Activated T-helper 1 cell treated with anti-CD3 and anti-CD28 coated beads, Interleukin-12 subunit alpha, Interleukin-12 subunit beta, Interleukin-2, Interleukin-4 antibody, amounts not matched to agents 30 ng/mL and 10 ng/mL and 1 ng/mL, durations not matched to agents 14 hours and 24 hours and 36 hours (primary cell): ENCODE measurements around the gene SLAMF8. TPM values are rescaled to one million over a fixed set of nuclear protein-coding genes. Genes with fewer than 3 reads are reported as not detected.

Experiments used
- DNase-seq: peaks from one replicate; pipeline ENCODE4 v3.0.0; 2021; ENCODE audit warnings: low spot score
- H3K27ac Mint-ChIP-seq: one replicate; pipeline ENCODE4 v1.8.0; 2021; ENCODE audit warnings: mild to moderate bottlenecking, mixed read lengths
- H3K27me3 Mint-ChIP-seq: one replicate; pipeline ENCODE4 v1.8.0; 2022; ENCODE audit warnings: mild to moderate bottlenecking, moderate library complexity, mixed read lengths; ENCODE audit not compliant: insufficient read depth
- H3K36me3 Mint-ChIP-seq: one replicate; pipeline ENCODE4 v1.8.0; 2021; ENCODE audit warnings: low read depth, mixed read lengths
- H3K4me1 Mint-ChIP-seq: one replicate; pipeline ENCODE4 v1.8.0; 2021; ENCODE audit warnings: low read depth, mixed read lengths
- H3K4me3 Mint-ChIP-seq: one replicate; pipeline ENCODE4 v1.8.0; 2021; ENCODE audit warnings: mild to moderate bottlenecking, moderate library complexity, mixed read lengths
- H3K9me3 Mint-ChIP-seq: one replicate; pipeline ENCODE4 v1.8.0; 2021; ENCODE audit warnings: mixed read lengths
- intact Hi-C: fragments of 100-400 bp; cut with micrococcal nuclease; formaldehyde crosslinking; loops from one replicate; pipeline ENCODE4 v1.15.1; 2024
- total RNA-seq: library from RNA; stranded (reverse); gene quantifications from 2 replicates; pipeline ENCODE4 v1.2.3, GENCODE V29; 2022

SLAMF8 gene
- total RNA-seq, 1 donor from 2014 or later: 0.49 TPM

DNA sequence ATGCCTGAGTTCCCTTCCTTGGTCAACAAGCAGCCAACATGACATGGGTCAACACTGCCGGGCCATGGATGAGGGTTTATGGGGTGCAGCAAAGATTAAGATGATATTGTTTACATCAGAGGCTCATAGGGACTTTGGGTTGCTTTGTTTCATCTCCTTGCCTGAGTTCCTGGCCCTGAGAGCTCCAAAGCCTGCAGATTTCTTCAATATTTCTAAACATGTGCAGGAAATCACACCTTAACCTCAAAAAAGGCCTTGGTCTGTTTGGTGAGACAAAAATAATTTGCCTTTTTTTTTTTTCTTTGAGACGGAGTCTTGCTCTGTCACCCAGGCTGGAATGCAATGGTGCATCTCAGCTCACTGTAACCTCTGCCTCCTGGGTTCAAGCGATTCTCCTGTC, 876 bp downstream of the SLAMF8 start:
- H3K36me3 Mint-ChIP-seq: peaks cover 3% of the 10 kb centered on the region

DNA sequence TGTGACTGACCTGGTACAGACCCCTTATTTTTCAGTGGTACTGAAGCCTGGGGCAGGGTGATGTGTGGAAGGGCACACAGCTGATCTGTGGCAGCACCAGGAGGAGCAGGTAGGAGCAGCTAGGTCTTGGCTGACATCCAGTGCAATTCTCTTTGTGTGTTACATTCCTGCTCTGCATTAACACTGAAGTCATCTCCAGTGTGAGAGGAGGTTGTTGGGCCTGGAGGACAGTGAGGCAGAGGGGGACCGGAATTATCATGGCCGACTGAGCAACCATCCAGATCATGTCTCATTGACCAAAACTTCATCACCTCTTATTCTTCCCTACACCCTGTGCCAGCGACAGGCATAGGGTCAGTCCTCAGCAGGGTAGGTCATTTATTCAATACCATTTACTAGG, 1.5 kb downstream of the SLAMF8 start:
- H3K4me1 Mint-ChIP-seq: peaks cover 49% of the 10 kb centered on the region
- intact Hi-C loops: no loop called here
- H3K9me3 Mint-ChIP-seq: no peaks in the 10 kb centered on the region
- DNase-seq: no peak
- no peak overlapping the region for H3K27ac Mint-ChIP-seq
- peaks cover 3% of the 10 kb centered on the region for H3K36me3 Mint-ChIP-seq
- no peak overlapping the region for H3K4me3 Mint-ChIP-seq
- H3K27me3 Mint-ChIP-seq: peaks cover 43% of the 10 kb centered on the region

More for the DNA sequence above, 876 bp downstream of the SLAMF8 start:
- Mint-ChIP-seq H3K27me3 (peaks cover 46% of the 10 kb centered on the region), H3K4me3 (no peak overlapping the region), H3K4me1 (peaks cover 51% of the 10 kb centered on the region), H3K27ac (no peak overlapping the region), H3K9me3 (no peaks in the 10 kb centered on the region)
- no peak for DNase-seq
- intact Hi-C loops: loop anchor here (2.0 kb wide), 1 partner anchor 61 kb away; no protein-coding TSS in a partner anchor

DNA sequence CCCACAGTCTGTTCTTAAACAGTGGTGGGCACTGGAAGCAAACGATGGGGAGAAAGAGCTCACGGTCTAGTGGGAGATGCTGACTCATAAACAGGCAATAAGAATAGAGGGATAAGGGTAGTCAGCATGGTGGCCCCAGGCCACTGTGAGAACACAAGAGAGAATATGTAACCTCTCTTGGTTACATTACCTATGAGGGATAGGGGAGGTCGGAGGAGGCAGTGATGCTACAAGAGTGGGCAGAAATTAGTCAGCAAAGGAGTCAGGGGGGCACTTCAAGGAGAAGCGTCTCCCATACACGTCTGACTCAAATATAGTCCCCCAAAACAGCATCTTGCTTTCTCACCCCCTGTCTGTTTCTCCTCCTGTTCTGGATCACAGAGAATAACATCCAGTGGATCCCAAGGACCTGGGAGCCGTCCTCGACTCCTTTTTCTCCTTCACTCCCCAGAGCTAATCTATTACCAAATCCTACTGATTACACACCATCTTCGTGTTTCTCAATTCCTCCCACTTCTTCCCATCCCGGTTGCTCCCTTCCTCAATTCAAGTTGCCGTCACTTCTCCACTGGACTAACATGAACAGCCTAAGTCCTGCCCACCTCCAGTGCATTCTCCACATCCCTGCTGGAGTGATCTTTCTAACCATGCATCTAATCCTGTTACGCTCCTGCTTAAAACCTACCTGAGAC, 2.1 kb downstream of the SLAMF8 start:
- no peak for DNase-seq
- peaks cover 3% of the 10 kb centered on the region for H3K36me3 Mint-ChIP-seq
- H3K4me3 Mint-ChIP-seq: peak overlapping the region; percentile 37
- H3K4me1 Mint-ChIP-seq: peaks cover 49% of the 10 kb centered on the region
- H3K27me3 Mint-ChIP-seq: peaks cover 43% of the 10 kb centered on the region
- peak overlapping the region; percentile 44 for H3K27ac Mint-ChIP-seq
- H3K9me3 Mint-ChIP-seq: no peaks in the 10 kb centered on the region
- intact Hi-C loops: no loop called here

DNA sequence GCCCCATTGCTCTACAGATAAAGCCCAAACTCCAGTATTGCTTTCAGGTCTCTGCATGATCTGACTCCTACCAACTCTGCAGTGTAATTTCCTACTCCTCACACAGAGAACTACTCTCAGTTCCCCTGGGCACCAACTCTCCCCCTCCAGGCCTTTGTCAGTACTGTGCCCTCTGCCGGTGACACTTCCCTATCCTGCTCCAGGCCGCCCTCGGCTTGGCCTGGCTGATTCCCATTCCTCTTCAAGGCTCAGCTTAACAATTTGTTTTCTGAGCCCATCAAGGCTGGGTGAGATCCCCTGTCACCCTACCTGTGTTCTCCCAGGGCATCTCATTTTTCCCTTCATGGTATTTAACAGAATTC, 2.6 kb downstream of the SLAMF8 start:
- peaks cover 49% of the 10 kb centered on the region for H3K4me1 Mint-ChIP-seq
- no peak overlapping the region for H3K4me3 Mint-ChIP-seq
- no peak for DNase-seq
- peak overlapping the region; percentile 18 for H3K27ac Mint-ChIP-seq
- intact Hi-C loops: no loop called here
- H3K9me3 Mint-ChIP-seq: no peaks in the 10 kb centered on the region
- peaks cover 3% of the 10 kb centered on the region for H3K36me3 Mint-ChIP-seq
- H3K27me3 Mint-ChIP-seq: peaks cover 39% of the 10 kb centered on the region

DNA sequence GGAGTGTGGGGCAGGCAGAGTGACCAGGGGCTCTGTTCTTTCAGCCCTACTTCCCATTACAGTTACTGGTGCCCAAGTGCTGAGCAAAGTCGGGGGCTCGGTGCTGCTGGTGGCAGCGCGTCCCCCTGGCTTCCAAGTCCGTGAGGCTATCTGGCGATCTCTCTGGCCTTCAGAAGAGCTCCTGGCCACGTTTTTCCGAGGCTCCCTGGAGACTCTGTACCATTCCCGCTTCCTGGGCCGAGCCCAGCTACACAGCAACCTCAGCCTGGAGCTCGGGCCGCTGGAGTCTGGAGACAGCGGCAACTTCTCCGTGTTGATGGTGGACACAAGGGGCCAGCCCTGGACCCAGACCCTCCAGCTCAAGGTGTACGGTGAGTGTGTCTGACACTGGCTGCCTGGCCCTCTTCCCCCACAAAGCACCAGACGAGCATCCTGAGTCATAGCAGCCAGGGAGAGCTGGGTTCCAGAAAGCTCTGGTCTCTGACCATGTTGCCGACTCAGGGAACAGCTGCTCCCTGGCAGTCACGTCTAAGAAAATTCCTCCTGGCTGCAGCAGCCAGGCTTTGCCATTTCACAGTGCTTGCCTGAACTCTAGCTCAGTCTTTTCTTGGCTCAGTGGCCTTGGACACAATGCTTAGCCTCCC, 3.3 kb downstream of the SLAMF8 start:
- no peak overlapping the region for H3K4me3 Mint-ChIP-seq
- no peaks in the 10 kb centered on the region for H3K9me3 Mint-ChIP-seq
- peaks cover 43% of the 10 kb centered on the region for H3K4me1 Mint-ChIP-seq
- peaks cover 3% of the 10 kb centered on the region for H3K36me3 Mint-ChIP-seq
- peaks cover 40% of the 10 kb centered on the region for H3K27me3 Mint-ChIP-seq
- intact Hi-C loops: no loop called here
- DNase-seq: no peak
- H3K27ac Mint-ChIP-seq: no peak overlapping the region

DNA sequence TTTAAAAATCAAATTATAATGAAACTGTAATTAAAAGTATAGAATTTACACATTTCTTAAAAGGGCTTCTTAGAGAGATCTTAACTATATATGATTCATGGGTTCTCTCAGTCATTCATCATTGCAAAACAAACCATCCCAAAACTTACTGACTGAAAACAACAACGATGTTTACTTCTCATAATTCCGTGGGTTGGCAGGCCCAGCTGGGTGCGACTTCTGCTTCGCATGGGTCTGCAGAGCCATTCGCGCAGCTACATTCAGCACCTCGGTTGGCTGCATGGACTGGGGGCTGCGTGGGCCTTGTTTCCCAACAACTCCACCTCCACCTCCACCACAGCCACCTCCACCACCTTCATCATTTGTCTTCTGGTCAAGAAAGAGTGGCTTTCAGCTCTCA, 4.0 kb downstream of the SLAMF8 start:
- Mint-ChIP-seq H3K4me1 (peaks cover 35% of the 10 kb centered on the region), H3K9me3 (no peaks in the 10 kb centered on the region), H3K27ac (no peak overlapping the region), H3K27me3 (peaks cover 37% of the 10 kb centered on the region), H3K36me3 (peaks cover 1% of the 10 kb centered on the region), H3K4me3 (no peak overlapping the region)
- intact Hi-C loops: no loop called here
- no peak for DNase-seq

DNA sequence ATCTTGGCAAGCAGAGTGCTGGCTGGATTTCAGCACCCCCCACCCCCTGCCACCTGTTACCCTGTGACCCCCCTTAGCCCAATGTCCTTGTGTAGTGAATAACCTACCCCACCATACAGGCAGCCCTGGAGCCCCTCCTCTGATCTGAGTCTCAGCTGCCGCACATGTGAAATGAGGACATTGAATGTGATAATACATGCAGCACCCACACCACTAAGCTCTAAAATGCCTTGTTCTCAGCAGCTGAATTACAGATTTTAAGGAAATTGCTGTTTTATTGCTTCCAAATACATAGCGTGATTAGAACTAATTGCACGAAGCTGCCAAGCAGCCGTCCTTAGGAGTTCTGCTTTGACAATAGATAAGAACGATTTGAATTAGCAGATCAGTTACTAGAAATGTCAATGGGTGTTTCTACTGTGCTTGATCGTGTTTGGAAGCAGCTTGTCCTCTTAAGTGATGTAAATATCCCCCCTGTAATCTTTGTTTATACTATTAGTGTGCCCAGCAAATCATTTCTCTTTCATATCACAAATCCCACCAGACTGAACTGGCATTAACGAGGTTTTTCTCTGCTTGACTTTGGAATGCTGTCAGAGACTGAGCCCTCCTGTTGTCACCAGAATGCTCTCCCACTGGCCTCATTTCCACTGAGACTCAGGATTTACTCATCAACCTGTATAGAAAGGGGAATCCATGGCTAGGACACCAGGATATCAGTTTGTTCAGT, 4.9 kb downstream of the SLAMF8 start:
- H3K27ac Mint-ChIP-seq: no peak overlapping the region
- peaks cover 42% of the 10 kb centered on the region for H3K27me3 Mint-ChIP-seq
- H3K4me1 Mint-ChIP-seq: peaks cover 27% of the 10 kb centered on the region
- no peak overlapping the region for H3K4me3 Mint-ChIP-seq
- intact Hi-C loops: no loop called here
- H3K36me3 Mint-ChIP-seq: peaks cover 1% of the 10 kb centered on the region
- DNase-seq: no peak
- no peaks in the 10 kb centered on the region for H3K9me3 Mint-ChIP-seq

DNA sequence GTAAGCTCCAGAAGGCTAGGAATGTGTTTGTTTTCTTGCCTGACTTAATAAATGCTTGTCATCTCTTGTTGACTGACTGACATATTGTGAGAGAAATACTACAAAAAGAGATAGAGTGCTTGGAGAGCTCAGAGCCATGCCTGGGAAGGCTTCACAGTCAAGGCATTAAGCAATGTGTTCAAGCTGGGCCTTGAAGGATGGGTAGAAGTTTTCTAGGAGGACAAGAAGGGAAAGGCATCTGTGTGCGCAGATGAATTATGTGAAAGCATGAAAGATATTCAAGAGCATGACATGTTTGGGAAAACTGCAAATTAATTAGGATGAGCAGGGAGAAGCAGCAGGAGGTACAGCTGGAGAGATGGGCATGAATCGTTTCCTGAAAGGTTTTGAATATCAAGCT, 5.6 kb downstream of the SLAMF8 start:
- intact Hi-C loops: no loop called here

DNA sequence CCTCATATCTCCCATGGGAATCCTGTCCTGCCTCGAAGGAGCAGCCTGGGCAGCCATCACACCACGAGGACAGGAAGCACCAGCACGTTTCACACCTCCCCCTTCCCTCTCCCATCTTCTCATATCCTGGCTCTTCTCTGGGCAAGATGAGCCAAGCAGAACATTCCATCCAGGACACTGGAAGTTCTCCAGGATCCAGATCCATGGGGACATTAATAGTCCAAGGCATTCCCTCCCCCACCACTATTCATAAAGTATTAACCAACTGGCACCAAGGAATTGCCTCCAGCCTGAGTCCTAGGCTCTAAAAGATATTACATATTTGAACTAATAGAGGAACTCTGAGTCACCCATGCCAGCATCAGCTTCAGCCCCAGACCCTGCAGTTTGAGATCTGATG, 8.7 kb downstream of the SLAMF8 start:
- DNase-seq: no peak
- Mint-ChIP-seq H3K4me1 (peaks cover 6% of the 10 kb centered on the region), H3K9me3 (no peaks in the 10 kb centered on the region), H3K36me3 (no peaks in the 10 kb centered on the region), H3K27ac (no peak overlapping the region), H3K4me3 (no peak overlapping the region), H3K27me3 (peaks cover 43% of the 10 kb centered on the region)
- intact Hi-C loops: no loop called here

More for the DNA sequence above, 5.6 kb downstream of the SLAMF8 start:
- H3K27ac Mint-ChIP-seq: no peak overlapping the region
- no peaks in the 10 kb centered on the region for H3K9me3 Mint-ChIP-seq
- H3K27me3 Mint-ChIP-seq: peaks cover 45% of the 10 kb centered on the region
- DNase-seq: no peak
- H3K4me3 Mint-ChIP-seq: no peak overlapping the region
- peaks cover 19% of the 10 kb centered on the region for H3K4me1 Mint-ChIP-seq
- peaks cover 1% of the 10 kb centered on the region for H3K36me3 Mint-ChIP-seq

DNA sequence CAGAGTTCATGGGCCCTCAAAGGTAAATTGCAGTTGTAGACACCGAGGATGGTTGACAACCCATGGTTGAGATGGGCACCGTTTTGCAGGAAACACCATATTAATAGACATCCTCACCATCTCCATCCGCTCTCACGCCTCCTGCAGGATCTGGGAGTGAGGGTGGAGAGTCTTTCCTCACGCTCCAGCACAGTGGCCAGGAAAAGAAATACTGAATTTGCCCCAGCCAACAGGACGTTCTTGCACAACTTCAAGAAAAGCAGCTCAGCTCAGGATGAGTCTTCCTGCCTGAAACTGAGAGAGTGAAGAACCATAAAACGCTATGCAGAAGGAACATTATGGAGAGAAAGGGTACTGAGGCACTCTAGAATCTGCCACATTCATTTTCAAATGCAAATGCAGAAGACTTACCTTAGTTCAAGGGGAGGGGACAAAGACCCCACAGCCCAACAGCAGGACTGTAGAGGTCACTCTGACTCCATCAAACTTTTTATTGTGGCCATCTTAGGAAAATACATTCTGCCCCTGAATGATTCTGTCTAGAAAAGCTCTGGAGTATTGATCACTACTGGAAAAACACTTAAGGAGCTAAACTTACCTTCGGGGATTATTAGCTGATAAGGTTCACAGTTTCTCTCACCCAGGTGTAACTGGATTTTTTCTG, 9.3 kb downstream of the SLAMF8 start:
- peaks cover 42% of the 10 kb centered on the region for H3K27me3 Mint-ChIP-seq
- intact Hi-C loops: no loop called here
- H3K9me3 Mint-ChIP-seq: no peaks in the 10 kb centered on the region
- H3K4me3 Mint-ChIP-seq: no peak overlapping the region
- H3K4me1 Mint-ChIP-seq: peaks cover 6% of the 10 kb centered on the region
- DNase-seq: no peak
- no peaks in the 10 kb centered on the region for H3K36me3 Mint-ChIP-seq
- no peak overlapping the region for H3K27ac Mint-ChIP-seq

DNA sequence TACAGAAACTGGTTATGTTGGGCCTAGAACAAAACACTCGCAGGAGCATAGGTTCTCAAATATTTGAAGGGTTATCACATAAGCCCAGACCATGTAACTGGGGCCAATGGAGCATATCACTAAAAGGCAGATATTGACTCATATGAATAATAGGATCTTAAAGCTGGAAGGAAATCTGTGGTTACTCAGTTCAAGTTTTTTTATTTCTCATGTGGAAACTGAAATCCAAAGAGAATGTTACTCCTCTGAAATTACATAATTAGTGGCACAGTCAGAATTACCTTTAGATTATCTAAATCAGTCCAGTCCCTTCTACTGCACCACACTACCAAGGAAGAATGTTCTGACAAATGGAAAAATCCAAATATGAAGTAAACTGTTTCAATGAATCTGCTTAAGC, 12.0 kb downstream of the SLAMF8 start:
- peaks cover 6% of the 10 kb centered on the region for H3K4me1 Mint-ChIP-seq
- H3K9me3 Mint-ChIP-seq: no peaks in the 10 kb centered on the region
- intact Hi-C loops: no loop called here
- no peak overlapping the region for H3K4me3 Mint-ChIP-seq
- H3K27me3 Mint-ChIP-seq: peaks cover 29% of the 10 kb centered on the region
- no peak overlapping the region for H3K27ac Mint-ChIP-seq
- no peaks in the 10 kb centered on the region for H3K36me3 Mint-ChIP-seq
- DNase-seq: no peak

DNA sequence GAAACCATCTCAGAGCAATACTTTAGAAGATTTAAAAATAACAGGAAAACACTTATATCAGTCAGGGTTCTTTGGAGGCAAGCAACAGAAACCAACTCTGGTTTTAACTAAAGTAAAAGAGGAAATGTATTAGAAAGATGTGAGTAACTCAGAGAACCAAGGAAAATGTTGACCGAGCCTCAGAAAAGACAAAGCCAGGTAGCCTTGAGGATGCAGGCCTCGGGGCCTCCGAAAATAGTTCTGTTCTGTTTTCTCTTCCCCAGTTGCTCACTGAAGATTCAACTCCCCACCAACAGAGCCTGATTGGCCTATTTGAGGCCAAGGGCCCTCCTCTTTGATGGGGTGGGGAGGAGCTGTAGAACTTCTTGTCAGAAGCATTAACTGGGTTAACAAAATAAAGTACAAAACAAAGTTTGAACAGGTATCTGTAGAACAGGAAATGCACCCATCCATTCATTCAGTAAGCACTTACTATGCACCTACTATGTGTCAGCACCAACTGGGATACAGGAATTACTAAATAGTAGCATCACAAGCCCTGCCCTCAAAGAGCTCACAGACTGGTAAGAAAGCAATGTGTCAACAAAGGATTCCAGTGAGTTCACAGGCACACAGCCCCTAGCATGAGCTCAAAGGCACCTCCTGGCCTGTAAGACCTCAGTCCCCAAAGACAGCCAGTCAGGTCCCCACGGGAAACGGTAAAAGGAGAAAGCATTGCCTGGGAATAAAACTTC, 12.6 kb downstream of the SLAMF8 start:
- peaks cover 6% of the 10 kb centered on the region for H3K4me1 Mint-ChIP-seq
- no peak for DNase-seq
- intact Hi-C loops: no loop called here
- no peak overlapping the region for H3K4me3 Mint-ChIP-seq
- H3K36me3 Mint-ChIP-seq: no peaks in the 10 kb centered on the region
- no peaks in the 10 kb centered on the region for H3K9me3 Mint-ChIP-seq
- H3K27ac Mint-ChIP-seq: no peak overlapping the region
- H3K27me3 Mint-ChIP-seq: peaks cover 33% of the 10 kb centered on the region
